Endodermal cell (in vitro differentiated cells): Measurements from ENCODE around the gene ZFP92. TPM values are rescaled to one million over a fixed set of nuclear protein-coding genes. Genes with fewer than 3 reads are reported as not detected.

Experiments
- DNase-seq: peaks from one replicate; pipeline ENCODE4 v3.0.0-alpha.2; 2017
- H3K27ac ChIP-seq: 2 replicates; pipeline ENCODE4 v1.5.1; 2013; ENCODE audit warnings: mild to moderate bottlenecking, low read depth, low read length, moderate library complexity
- H3K27me3 ChIP-seq: 2 replicates; pipeline ENCODE4 v1.6.1; 2013; ENCODE audit warnings: mild to moderate bottlenecking, low read length, moderate library complexity; ENCODE audit not compliant: insufficient read depth, control insufficient read depth, poor library complexity, severe bottlenecking
- H3K36me3 ChIP-seq: 2 replicates; pipeline ENCODE4 v1.7.0; 2013; ENCODE audit warnings: mild to moderate bottlenecking, low read length, moderate library complexity; ENCODE audit not compliant: control insufficient read depth, insufficient read depth
- H3K4me1 ChIP-seq: one replicate; pipeline ENCODE4 v1.7.0; 2013; ENCODE audit warnings: low read length; ENCODE audit not compliant: control insufficient read depth, insufficient read depth
- H3K4me3 ChIP-seq: 2 replicates; pipeline ENCODE4 v1.5.1; 2013; ENCODE audit warnings: mild to moderate bottlenecking, low read length, moderate library complexity
- H3K9ac ChIP-seq: 2 replicates; pipeline ENCODE4 v1.6.1; 2013; ENCODE audit warnings: mild to moderate bottlenecking, low read length, moderate library complexity; ENCODE audit not compliant: poor library complexity, severe bottlenecking; ENCODE audit errors: extremely low read depth
- H3K9me3 ChIP-seq: 2 replicates; pipeline ENCODE4 v1.6.1; 2013; ENCODE audit warnings: mild to moderate bottlenecking, low read length, moderate library complexity; ENCODE audit not compliant: control insufficient read depth
- H3K27ac Mint-ChIP-seq: 2 replicates; pipeline ENCODE4 v1.8.0; 2020; ENCODE audit warnings: mixed read lengths
- H3K27me3 Mint-ChIP-seq: 2 replicates; pipeline ENCODE4 v1.8.0; 2021; ENCODE audit warnings: mild to moderate bottlenecking, mixed read lengths; ENCODE audit not compliant: insufficient read depth
- H3K36me3 Mint-ChIP-seq: 2 replicates; pipeline ENCODE4 v1.8.0; 2020; ENCODE audit warnings: low read depth, mixed read lengths
- H3K4me1 Mint-ChIP-seq: 2 replicates; pipeline ENCODE4 v1.8.0; 2020; ENCODE audit warnings: mixed read lengths
- H3K4me3 Mint-ChIP-seq: 2 replicates; pipeline ENCODE4 v1.8.0; 2020; ENCODE audit warnings: mild to moderate bottlenecking, moderate library complexity, mixed read lengths
- H3K9me3 Mint-ChIP-seq: 2 replicates; pipeline ENCODE4 v1.8.0; 2020; ENCODE audit warnings: mild to moderate bottlenecking, mixed read lengths
- CTCF ChIP-seq: fragments of 200-600 bp; sonication (generic); conservative IDR thresholded peaks from 2 replicates; pipeline ENCODE4 v1.5.0; 2021; ENCODE audit warnings: antibody characterized with exemption, mild to moderate bottlenecking
- WGBS, 2 experiments: methylation state at CpG; one replicate each; pipeline versions ENCODE4 v1.1.5 to v1.1.7; 2013; ENCODE audit warnings: missing lambda C conversion rate in 2 of 2, mixed read lengths in 1 of 2; ENCODE audit not compliant: insufficient coverage in 1 of 2, insufficient read length in 1 of 2; 5-methylcytosine and 5-hydroxymethylcytosine counted together
- total RNA-seq, 2 donors: library from RNA; stranded (reverse); fragmentation: NEBNext Ultra II Directional in 1 of 2; extraction: Animal tissue kit (Norgen Biotek cat#: 25700) in 1 of 2; gene quantifications; 2 replicates in 1 of 2; 3 replicates in 1 of 2; pipeline ENCODE4 v1.2.1, GENCODE V29; 2021

Gene ZFP92
- total RNA-seq, 2 donors from 2014 or later, result 0.29 to 0.31 TPM

- WGBS, 2 experiments, result 95 to 100% methylated on average over 1 to 9 of the region's 9 CpGs
- Mint-ChIP-seq H3K4me3 (no peak overlapping the region), H3K36me3 (no peaks in the 10 kb centered on the region), H3K9me3 (peaks cover 64% of the 10 kb centered on the region), H3K4me1 (no peaks in the 10 kb centered on the region), H3K27me3 (no peaks in the 10 kb centered on the region), H3K27ac (no peak overlapping the region)
- TF ChIP-seq CTCF, result no peak
- Histone ChIP-seq H3K27me3 (no peaks in the 10 kb centered on the region), H3K4me3 (no peak overlapping the region), H3K9ac (no peak overlapping the region), H3K36me3 (no peaks in the 10 kb centered on the region), H3K27ac (no peak overlapping the region), H3K4me1 (no peaks in the 10 kb centered on the region), H3K9me3 (no peaks in the 10 kb centered on the region)
- DNase-seq, result no peak
These were observed 30.7 kb downstream of the ZFP92 start for GRCh38 chrX:153441981-153442380.

- no peak overlapping the region for H3K27ac Mint-ChIP-seq
- no peaks in the 10 kb centered on the region for H3K36me3 Mint-ChIP-seq
- Histone ChIP-seq H3K9ac (no peak overlapping the region), H3K36me3 (no peaks in the 10 kb centered on the region), H3K4me3 (no peak overlapping the region), H3K4me1 (no peaks in the 10 kb centered on the region), H3K9me3 (no peaks in the 10 kb centered on the region), H3K27me3 (no peaks in the 10 kb centered on the region), H3K27ac (no peak overlapping the region)
- peaks cover 60% of the 10 kb centered on the region for H3K9me3 Mint-ChIP-seq
- no peaks in the 10 kb centered on the region for H3K27me3 Mint-ChIP-seq
- no peak overlapping the region for H3K4me3 Mint-ChIP-seq
- no peaks in the 10 kb centered on the region for H3K4me1 Mint-ChIP-seq
- 89% methylated on average over 5 of the region's 5 CpGs; no CpG with 5 or more reads in 1 of the 2 experiments for WGBS, 2 experiments
- DNase-seq, result no peak
- no peak for TF ChIP-seq CTCF
These were observed 31.2 kb downstream of the ZFP92 start for GRCh38 chrX:153442463-153442862.

- Histone ChIP-seq H3K9me3 (no peaks in the 10 kb centered on the region), H3K4me3 (no peak overlapping the region), H3K36me3 (no peaks in the 10 kb centered on the region), H3K27me3 (no peaks in the 10 kb centered on the region), H3K9ac (no peak overlapping the region), H3K27ac (no peak overlapping the region), H3K4me1 (no peaks in the 10 kb centered on the region)
- Mint-ChIP-seq H3K9me3 (peaks cover 56% of the 10 kb centered on the region), H3K27me3 (no peaks in the 10 kb centered on the region), H3K27ac (no peak overlapping the region), H3K4me3 (no peak overlapping the region), H3K4me1 (no peaks in the 10 kb centered on the region), H3K36me3 (no peaks in the 10 kb centered on the region)
- 92 to 93% methylated on average over 8 to 25 of the region's 25 CpGs for WGBS, 2 experiments
- no peak for DNase-seq
- TF ChIP-seq CTCF, result no peak
These were observed 32.4 kb downstream of the ZFP92 start for GRCh38 chrX:153443476-153444332.
